ENCODE results near the gene FSCN2.

The FSCN2 gene

GRCh38 chr17:81527591-81528383, at the start of gene FSCN2:
TSS of gene FSCN2 (plus strand) at chr17:81528377. CDS start at chr17:81528532, 155 bp downstream.
- DNase-seq (ENCODE audit: low spot score), result no peak

GRCh38 chr17:81479175-81480071, 48.8 kb upstream of the FSCN2 start:
- DNase-seq (ENCODE audit: low spot score), result no peak

GRCh38 chr17:81480140-81481072, 47.8 kb upstream of the FSCN2 start:
- no peak for DNase-seq (ENCODE audit: low spot score)

- peak; percentile 56 for DNase-seq (ENCODE audit: low spot score)
These were observed 46.9 kb upstream of the FSCN2 start for GRCh38 chr17:81481073-81481799.

GRCh38 chr17:81481815-81482505, 46.2 kb upstream of the FSCN2 start:
- DNase-seq (ENCODE audit: low spot score), result no peak

- no peak for DNase-seq (ENCODE audit: low spot score)
These were observed 45.5 kb upstream of the FSCN2 start for GRCh38 chr17:81482673-81483072.

- no peak for DNase-seq (ENCODE audit: low spot score)
These were observed 44.9 kb upstream of the FSCN2 start for GRCh38 chr17:81483085-81483861.

- DNase-seq (ENCODE audit: low spot score), result no peak
These were observed 44.3 kb upstream of the FSCN2 start for GRCh38 chr17:81483862-81484194.

- peak; percentile 88 for DNase-seq (ENCODE audit: low spot score)
These were observed 43.8 kb upstream of the FSCN2 start for GRCh38 chr17:81484195-81484979.

GRCh38 chr17:81486199-81486810, 41.9 kb upstream of the FSCN2 start:
- DNase-seq (ENCODE audit: low spot score), result no peak

- DNase-seq (ENCODE audit: low spot score), result no peak
These were observed 41.1 kb upstream of the FSCN2 start for GRCh38 chr17:81487089-81487486.

GRCh38 chr17:81487487-81488275, 40.5 kb upstream of the FSCN2 start:
- peak; percentile 73 for DNase-seq (ENCODE audit: low spot score)

GRCh38 chr17:81488276-81488860, 39.8 kb upstream of the FSCN2 start:
- no peak for DNase-seq (ENCODE audit: low spot score)

- DNase-seq (ENCODE audit: low spot score), result no peak
These were observed 38.9 kb upstream of the FSCN2 start for GRCh38 chr17:81489012-81489997.

GRCh38 chr17:81489998-81490992, 37.9 kb upstream of the FSCN2 start:
- no peak for DNase-seq (ENCODE audit: low spot score)
